ENCODE measurements around the gene DNAH14.

DNAH14 gene

DNA sequence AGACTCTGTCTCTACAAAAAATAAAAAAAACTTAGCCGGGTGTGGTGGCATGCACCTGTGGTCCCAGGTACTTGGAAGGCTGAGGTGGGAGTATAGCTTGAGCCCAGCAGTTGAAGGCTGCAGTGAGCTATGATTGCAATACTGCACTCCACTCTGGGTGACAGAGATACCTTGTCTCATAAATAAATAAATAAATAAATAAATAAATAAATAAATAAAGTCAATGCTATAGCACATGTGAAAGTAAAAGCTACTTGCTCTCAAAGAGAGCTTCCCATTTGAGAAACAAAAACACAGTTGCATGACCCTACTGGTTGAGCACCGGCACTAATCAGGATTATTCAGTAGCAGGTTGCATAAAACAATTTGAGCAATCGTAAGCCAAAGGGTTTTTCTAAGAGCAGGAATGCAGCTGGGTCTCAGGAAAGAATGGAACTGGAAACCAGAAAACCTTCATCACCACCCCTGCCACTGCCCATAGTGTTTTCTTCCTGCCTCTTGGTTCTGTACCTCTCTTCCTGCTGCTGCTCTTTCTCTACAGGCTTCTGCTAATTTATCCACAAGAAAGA lies 29.3 kb upstream of the DNAH14 start (continued):
- TF ChIP-seq, protein P1, sequence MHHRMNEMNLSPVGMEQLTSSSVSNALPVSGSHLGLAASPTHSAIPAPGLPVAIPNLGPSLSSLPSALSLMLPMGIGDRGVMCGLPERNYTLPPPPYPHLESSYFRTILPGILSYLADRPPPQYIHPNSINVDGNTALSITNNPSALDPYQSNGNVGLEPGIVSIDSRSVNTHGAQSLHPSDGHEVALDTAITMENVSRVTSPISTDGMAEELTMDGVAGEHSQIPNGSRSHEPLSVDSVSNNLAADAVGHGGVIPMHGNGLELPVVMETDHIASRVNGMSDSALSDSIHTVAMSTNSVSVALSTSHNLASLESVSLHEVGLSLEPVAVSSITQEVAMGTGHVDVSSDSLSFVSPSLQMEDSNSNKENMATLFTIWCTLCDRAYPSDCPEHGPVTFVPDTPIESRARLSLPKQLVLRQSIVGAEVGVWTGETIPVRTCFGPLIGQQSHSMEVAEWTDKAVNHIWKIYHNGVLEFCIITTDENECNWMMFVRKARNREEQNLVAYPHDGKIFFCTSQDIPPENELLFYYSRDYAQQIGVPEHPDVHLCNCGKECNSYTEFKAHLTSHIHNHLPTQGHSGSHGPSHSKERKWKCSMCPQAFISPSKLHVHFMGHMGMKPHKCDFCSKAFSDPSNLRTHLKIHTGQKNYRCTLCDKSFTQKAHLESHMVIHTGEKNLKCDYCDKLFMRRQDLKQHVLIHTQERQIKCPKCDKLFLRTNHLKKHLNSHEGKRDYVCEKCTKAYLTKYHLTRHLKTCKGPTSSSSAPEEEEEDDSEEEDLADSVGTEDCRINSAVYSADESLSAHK (tag by site-specific recombination; IDR thresholded peaks at IDR 0.05) = no peak
- TF ChIP-seq ZNF324 (tag by site-specific recombination; IDR thresholded peaks at IDR 0.05) = no peak
- TF ChIP-seq ZBTB8A (tag by site-specific recombination; IDR thresholded peaks at IDR 0.05) = peak; percentile 55
- no peak for TF ChIP-seq KLF1 (tag by site-specific recombination; IDR thresholded peaks at IDR 0.05)
- TF ChIP-seq BCL11A (tag by site-specific recombination; IDR thresholded peaks at IDR 0.05; ENCODE audit: low read depth) = no peak
- TF ChIP-seq OSR2 (tag by site-specific recombination; IDR thresholded peaks at IDR 0.05) = no peak
- TF ChIP-seq ZNF561 (tag by site-specific recombination; IDR thresholded peaks at IDR 0.05; ENCODE audit: borderline replicate concordance) = no peak
- TF ChIP-seq, protein P2, sequence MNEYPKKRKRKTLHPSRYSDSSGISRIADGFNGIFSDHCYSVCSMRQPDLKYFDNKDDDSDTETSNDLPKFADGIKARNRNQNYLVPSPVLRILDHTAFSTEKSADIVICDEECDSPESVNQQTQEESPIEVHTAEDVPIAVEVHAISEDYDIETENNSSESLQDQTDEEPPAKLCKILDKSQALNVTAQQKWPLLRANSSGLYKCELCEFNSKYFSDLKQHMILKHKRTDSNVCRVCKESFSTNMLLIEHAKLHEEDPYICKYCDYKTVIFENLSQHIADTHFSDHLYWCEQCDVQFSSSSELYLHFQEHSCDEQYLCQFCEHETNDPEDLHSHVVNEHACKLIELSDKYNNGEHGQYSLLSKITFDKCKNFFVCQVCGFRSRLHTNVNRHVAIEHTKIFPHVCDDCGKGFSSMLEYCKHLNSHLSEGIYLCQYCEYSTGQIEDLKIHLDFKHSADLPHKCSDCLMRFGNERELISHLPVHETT (tag by site-specific recombination; IDR thresholded peaks at IDR 0.05) = no peak
- no peak for TF ChIP-seq TRIM28 (IDR thresholded peaks at IDR 0.05; ENCODE audit: borderline replicate concordance, low read length)
- no peak for TF ChIP-seq ZNF211 (tag by site-specific recombination; IDR thresholded peaks at IDR 0.05; ENCODE audit: low read depth)
- no peak for TF ChIP-seq ZNF350 (tag by site-specific recombination; IDR thresholded peaks at IDR 0.05)
- TF ChIP-seq ZNF19 (tag by site-specific recombination; IDR thresholded peaks at IDR 0.05; ENCODE audit: low read depth) = peak; percentile 75; the same call in 1 of the 2 replicates
- no peak for TF ChIP-seq ZNF473 (tag by site-specific recombination; IDR thresholded peaks at IDR 0.05)
- TF ChIP-seq ZNF571 (tag by site-specific recombination; IDR thresholded peaks at IDR 0.05) = no peak
- TF ChIP-seq ZNF202 (tag by site-specific recombination; IDR thresholded peaks at IDR 0.05; ENCODE audit: borderline replicate concordance) = peak; percentile 84
- no peak for TF ChIP-seq ZNF48 (tag by site-specific recombination; IDR thresholded peaks at IDR 0.05)
- no peak for TF ChIP-seq ZNF155 (tag by site-specific recombination; IDR thresholded peaks at IDR 0.05)
- TF ChIP-seq GLIS2 (tag by site-specific recombination; IDR thresholded peaks at IDR 0.05) = no peak
- TF ChIP-seq ZNF354C (tag by site-specific recombination; IDR thresholded peaks at IDR 0.05; ENCODE audit: borderline replicate concordance, low read depth) = 0 out of 2 replicates have a peak, but pooled peaks have one; percentile 16
- TF ChIP-seq ZNF791 (tag by site-specific recombination; IDR thresholded peaks at IDR 0.05) = 0 out of 2 replicates have a peak, but pooled peaks have one; percentile 36
- no peak for TF ChIP-seq GLIS1 (tag by site-specific recombination; IDR thresholded peaks at IDR 0.05)
- no peak for TF ChIP-seq ZBTB7A (tag by site-specific recombination; IDR thresholded peaks at IDR 0.05; ENCODE audit: low read depth)

DNA sequence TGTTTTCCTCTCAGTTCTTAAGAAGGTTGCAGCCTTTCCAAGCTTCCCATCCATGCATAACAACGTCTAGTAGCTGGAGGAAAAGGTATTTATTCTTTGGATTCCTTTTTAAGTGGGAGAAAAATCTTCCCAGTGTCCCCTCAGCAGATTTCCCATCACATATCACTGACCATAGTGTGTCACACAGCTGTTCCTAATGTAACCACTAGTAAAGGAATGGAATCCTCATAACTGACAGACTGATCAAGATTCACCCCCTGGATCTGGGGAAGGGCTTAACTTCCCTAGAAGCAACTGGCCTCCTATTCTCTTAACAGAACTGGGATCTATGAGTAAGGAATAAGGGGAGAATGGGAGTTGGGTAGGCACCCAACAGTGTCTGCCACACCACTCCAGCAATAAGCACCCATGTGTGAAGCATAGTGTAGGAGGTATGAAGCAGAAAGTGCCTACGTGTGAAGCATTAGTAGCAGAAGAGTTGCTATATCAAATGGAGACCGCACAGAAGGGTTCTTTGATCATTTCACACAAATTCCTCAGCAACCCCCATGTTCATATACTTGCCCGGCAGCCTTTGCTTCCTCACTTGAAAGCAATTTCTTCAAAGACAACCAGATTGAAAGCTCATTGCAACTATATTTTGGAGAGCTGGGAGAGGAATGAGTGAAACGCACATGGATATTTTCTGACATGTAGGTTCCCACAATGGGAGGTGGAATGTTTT lies 28.2 kb upstream of the DNAH14 start:
- TF ChIP-seq ZFP69B (tag by site-specific recombination; IDR thresholded peaks at IDR 0.05) = no peak
- no peak for TF ChIP-seq KLF1 (tag by site-specific recombination; IDR thresholded peaks at IDR 0.05)
- Histone ChIP-seq H3K4me3 (ENCODE audit: low read depth, low read length) (no peak overlapping the region), H3K36me3 (ENCODE audit: control insufficient read depth in 2 of 2, insufficient read depth in 1 of 2, low read length in 2 of 2) (no peaks in the 10 kb centered on the region), H3K27ac (ENCODE audit: extremely low read depth, low read depth, low read length) (no peak overlapping the region), H3K9me3 (ENCODE audit: control insufficient read depth, insufficient read depth, low read depth, low read length) (peaks cover 6% of the 10 kb centered on the region), H3K4me1 (ENCODE audit: control insufficient read depth, insufficient read depth, low read length) (no peaks in the 10 kb centered on the region)
- ChIA-PET POLR2A (no interaction called here), CTCF (interaction anchor here (0.6 to 3.3 kb wide), 5 partner anchors 12 to 387 kb away, joined by 3 to 23 read pairs (median 5); no protein-coding TSS in a partner anchor)
